GM04504 (cell line): ENCODE results near the gene KAT6B.
A peak's percentile ranks its signal among the peaks of the same experiment; 100 is the strongest.
"Not testable (repeated sequence)": the region's sequence is repeated elsewhere in the genome, so short reads cannot be mapped to it uniquely, and the experiment has no call there.

Source experiments
- DNase-seq: peaks from one replicate; pipeline ENCODE4 v3.0.0-alpha.2; 2012; ENCODE audit warnings: low read depth

The KAT6B gene

GRCh38 chr10:74826142-74827044, at the start of gene KAT6B:
Gene KAT6B, plus strand, starts transcription at chr10:74826600. Its CDS starts 16,258 bp downstream, at chr10:74842858.
- peak; percentile 100 for DNase-seq

DNA sequence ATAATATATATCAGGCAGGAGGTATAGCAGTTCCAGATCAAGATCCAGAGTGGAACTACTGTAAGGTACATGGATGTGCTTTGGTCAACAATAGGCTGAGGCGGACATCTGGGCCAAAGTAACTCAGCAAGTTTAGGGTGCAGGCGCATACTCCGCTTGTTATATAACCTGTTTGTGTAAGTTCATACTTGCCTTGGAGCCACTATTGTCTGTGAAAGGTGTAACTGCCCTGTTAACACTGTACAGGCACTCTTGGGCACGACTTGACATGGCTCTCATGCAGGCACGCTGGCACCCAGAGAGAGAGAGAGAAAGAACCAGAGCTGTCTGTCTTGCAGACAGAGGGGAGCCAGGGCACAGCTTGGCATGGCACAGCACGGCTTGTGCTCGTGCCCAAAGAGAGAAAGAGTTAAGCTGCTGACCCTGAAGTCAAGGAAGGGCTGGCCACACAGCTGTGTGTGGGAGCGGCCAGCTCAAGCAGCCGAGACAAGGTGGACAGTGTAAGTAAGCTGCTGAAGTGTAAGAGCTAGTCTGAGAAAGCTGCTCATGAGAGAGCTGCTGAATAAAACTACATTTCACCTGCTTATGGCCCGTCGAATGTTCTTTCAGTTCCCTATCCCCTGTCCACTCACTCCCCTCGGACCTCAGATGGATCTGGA, 47.8 kb upstream of the KAT6B start:
- no peak for DNase-seq

DNA sequence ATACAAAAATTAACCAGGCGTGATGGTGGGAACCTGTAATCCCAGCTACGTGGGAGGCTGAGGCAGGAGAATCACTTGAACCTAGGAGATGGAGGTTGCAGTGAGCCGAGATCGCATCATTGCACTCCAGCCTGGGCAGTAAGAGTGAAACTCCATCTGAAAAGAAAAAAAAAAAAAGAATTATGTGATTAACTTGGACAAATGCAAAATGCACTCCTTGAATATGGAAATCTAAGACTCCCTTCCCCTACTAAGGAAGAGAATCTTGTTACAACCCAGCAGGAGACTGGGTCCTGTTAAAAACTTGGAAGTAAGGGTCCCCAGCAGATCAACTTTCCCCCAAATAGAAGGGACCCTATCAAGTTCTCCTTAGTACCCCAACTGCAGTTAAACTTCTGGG, 44.5 kb upstream of the KAT6B start:
- DNase-seq = not testable (repeated sequence)

- DNase-seq = no peak
Measured at GRCh38 chr10:74784462-74784861, 41.9 kb upstream of the KAT6B start.

GRCh38 chr10:74786126-74786525, 40.3 kb upstream of the KAT6B start:
- no peak for DNase-seq

GRCh38 chr10:74787457-74787856, 38.9 kb upstream of the KAT6B start:
- DNase-seq = no peak

DNA sequence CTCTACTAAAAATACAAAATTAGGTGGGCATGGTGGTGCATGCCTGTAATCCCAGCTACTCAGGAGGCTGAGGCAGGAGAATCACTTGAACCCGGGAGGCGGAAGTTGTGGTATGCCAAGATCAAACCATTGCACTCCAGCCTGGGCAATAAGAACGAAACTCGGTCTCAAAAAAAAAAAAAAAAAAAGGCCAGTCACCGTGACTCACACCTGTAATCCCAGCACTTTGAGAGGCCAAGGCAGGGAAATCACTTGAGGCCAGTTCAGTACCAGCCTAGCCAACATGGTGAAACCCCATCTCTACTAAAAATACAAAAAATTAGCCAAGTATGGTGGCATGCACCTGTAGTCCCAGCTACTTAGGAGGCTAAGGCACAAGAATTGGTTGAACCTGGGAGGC, 34.4 kb upstream of the KAT6B start:
- not testable (repeated sequence) for DNase-seq

- no peak for DNase-seq
Measured at GRCh38 chr10:74792726-74793125, 33.7 kb upstream of the KAT6B start.

DNA sequence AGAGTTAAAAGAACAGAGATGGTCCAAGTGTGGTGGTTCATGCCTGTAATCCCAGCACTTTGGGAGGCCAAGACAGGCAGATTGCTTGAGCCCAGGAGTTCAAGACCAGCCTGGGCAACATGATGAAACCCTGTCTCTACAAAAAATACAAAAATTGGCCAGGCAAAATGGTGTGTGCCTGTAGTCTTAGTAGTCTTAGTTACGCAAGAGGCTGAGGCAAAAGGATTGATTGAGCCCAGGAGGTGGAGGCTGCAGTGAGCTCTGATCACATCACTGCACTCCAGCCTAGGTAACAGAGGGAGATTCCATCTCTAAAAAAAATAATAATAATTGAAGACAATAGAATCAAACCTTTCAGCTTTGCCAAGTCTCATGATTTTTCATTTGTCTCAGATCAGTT, 33.2 kb upstream of the KAT6B start:
- not testable (repeated sequence) for DNase-seq

GRCh38 chr10:74794531-74794930, 31.9 kb upstream of the KAT6B start:
- peak; percentile 2 for DNase-seq

- DNase-seq = no peak
Measured at GRCh38 chr10:74797550-74797949, 28.9 kb upstream of the KAT6B start.

DNA sequence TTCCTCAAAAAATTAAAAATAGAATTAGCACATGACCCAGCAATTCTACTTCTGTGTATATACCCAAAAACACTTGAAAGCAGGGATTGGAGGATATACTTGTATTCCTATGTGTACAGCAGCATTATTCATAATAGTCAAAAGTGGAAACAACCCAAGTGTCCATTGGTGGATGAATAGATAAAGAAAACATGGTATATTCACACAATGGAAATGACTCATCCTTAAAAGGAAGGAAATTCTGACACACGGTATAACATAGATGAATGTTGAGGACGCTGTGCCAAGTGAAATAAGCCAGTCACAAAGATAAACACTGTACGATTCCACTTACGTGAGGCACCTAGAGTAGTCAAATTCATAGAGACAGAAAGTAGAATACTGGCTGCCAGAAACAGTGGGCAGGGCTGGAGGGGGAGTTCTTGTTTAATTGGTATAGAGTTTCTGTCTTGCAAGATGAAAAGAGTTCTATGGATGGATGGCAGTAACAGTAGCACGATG, 26.6 kb upstream of the KAT6B start:
- no peak for DNase-seq

DNA sequence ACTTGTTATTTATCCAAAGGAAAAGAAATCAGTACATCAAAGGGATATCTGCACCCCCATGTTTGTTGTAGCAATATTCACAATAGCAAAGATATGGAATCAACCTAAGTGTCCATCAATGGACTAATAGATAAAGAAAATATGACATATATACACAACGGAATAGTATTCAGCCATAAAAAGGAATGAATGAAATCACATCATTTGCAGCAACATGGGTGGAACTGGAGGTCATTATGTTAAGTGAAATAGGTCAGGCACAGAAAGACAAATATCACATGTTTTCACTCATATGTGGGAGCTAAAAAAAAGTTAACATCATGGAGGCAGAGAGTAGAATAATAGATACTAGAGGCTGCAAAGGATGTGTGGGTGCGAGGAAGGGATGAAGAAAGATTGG, 25.0 kb upstream of the KAT6B start:
- DNase-seq = no peak

GRCh38 chr10:74808501-74808900, 17.9 kb upstream of the KAT6B start:
- no peak for DNase-seq

DNA sequence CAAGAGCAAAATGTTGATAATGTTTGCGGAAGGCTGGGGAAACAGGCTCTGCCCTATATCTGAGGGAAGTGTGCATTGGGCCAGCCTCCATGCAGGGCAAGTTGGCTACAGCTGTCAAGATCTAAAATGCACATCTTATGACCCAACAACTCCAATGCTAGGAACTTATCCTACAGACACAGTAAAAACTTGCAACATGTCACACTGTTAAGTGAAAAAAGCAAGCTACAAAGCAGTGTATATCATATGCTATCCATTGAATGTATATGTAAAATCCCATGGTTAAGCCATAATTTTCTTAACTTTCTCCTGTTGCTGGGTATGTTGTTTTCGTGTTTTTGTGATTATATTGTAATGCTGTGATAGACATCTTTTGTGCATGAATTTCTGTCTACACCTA, 16.3 kb upstream of the KAT6B start:
- no peak for DNase-seq

GRCh38 chr10:74813381-74814259, 12.8 kb upstream of the KAT6B start:
- no peak for DNase-seq

- DNase-seq = no peak
Measured at GRCh38 chr10:74814797-74815196, 11.6 kb upstream of the KAT6B start.

DNA sequence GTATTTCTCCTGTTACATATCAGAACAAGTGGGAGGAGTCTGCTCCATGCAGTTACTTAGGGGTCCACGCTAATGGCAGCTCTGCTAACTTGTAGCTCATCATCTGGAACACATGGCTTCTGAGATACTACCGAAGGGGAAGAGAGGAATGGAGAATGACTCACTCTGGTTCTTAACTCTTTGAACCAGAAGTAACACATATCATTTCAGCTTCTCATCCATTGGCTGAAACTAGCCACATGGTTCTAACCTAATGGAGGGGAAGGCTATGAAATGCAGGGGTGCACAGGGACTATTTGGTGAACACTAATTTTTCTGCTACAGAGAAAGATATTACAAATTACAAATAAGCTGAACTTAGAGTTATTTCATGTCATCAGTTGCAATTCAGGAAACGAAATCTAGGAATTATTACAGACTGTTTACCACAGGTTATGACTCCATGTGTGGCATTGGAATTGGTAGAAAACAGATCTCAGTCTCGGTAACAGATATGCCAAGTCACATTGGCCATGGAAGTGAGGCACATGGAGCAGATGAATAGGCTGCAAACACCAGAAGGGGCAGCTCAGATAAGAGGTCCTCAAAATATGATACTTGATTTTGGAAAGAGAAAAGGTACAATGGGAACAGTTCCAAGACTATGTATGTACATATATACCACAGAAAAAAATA, 9.4 kb upstream of the KAT6B start:
- no peak for DNase-seq

DNA sequence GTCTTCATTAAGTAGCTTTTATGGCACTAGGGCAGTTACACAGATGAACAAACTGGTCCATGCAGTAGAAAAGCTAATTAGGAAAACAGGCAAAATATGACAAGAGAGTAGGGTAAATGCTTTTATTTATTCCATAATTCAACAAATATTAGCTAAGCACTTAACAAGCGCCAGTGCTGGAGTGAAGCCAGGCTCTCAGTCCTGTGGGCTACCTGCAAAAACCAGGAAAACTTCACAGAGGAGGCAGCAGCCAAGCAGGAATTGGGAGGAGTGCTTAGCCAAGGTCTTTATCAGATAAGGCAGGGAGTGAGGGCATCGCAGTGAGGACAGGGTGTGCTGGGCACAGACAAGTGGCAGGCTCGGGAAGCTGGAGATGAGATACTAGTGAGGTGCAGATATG, 4.9 kb upstream of the KAT6B start:
- no peak for DNase-seq

GRCh38 chr10:74822101-74822500, 4.3 kb upstream of the KAT6B start:
- no peak for DNase-seq

DNA sequence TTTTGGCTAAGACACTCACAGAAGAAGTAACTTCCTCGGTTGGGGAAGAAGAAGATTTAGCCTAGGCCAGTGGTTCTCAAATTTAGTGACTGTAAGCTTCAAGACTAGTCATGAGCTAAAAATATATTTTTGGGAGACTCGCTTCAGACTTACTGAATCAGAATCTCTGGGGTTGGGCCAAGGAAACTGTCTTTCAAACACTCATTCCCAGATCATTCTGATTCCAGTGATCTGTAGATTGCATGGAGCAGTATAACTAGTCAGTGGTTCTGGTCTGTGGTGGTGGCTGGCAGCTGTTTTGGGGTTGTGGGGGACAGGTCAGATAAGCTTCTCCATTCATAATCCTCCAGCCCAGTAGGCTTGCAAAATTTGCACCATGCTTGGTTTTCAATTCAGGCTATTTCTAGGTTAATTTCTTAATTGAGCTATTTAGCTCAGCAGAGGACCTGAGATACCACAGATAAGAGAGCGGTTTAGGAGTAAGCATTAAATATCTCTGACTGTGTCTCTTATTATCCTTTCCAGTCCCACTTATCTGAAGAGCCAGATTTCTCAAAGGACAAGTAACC, 3.8 kb upstream of the KAT6B start:
- DNase-seq = peak; percentile 53
